Activated CD8-positive, alpha-beta T cell treated with anti-CD3 and anti-CD28 coated beads for 36 hours (primary cell): ENCODE results near the gene NID2. TPM values are rescaled to one million over a fixed set of nuclear protein-coding genes. Genes with fewer than 3 reads are reported as not detected.

Experiments
- ATAC-seq: fragments of 200-7000 bp; cut with Tn5 transposase; one replicate; pipeline ENCODE4 v1.10.0; 2021; ENCODE audit warnings: mild to moderate bottlenecking, moderate library complexity
- CTCF ChIA-PET: fragments of 350-600 bp; sonication (Branson Sonifier 250); formaldehyde crosslinking; loops from one replicate; lab custom pipeline; 2021; ENCODE audit warnings: antibody characterized with exemption; lab: Charles Lee
- POLR2A ChIA-PET: fragments of 350-600 bp; sonication (Branson Sonifier 250); formaldehyde crosslinking; loops from one replicate; lab custom pipeline; 2021; ENCODE audit warnings: antibody characterized with exemption; lab: Charles Lee
- DNase-seq: peaks from one replicate; pipeline ENCODE4 v3.0.0-alpha.2; 2020
- H3K27ac Mint-ChIP-seq: one replicate; pipeline ENCODE4 v1.8.0; 2021; ENCODE audit warnings: mild to moderate bottlenecking, mixed read lengths
- H3K27me3 Mint-ChIP-seq: one replicate; pipeline ENCODE4 v1.8.0; 2021; ENCODE audit warnings: mixed read lengths
- H3K36me3 Mint-ChIP-seq: one replicate; pipeline ENCODE4 v1.8.0; 2021; ENCODE audit warnings: low read depth, mixed read lengths
- H3K4me1 Mint-ChIP-seq: one replicate; pipeline ENCODE4 v1.8.0; 2021; ENCODE audit warnings: low read depth, mixed read lengths
- H3K4me3 Mint-ChIP-seq: one replicate; pipeline ENCODE4 v1.8.0; 2021; ENCODE audit warnings: mild to moderate bottlenecking, moderate library complexity, mixed read lengths
- H3K9me3 Mint-ChIP-seq: one replicate; pipeline ENCODE4 v1.8.0; 2021; ENCODE audit warnings: mixed read lengths
- intact Hi-C: fragments of 100-400 bp; cut with micrococcal nuclease; formaldehyde crosslinking; loops from one replicate; pipeline ENCODE4 v1.10.0; 2022
- total RNA-seq, 2 experiments: library from RNA; stranded (reverse); gene quantifications; one replicate each; pipeline ENCODE4 v1.2.3, GENCODE V29; 2021
- TF ChIP-seq, protein P1 (sequence below): fragments of 200-600 bp; IDR thresholded peaks from one replicate; pipeline ENCODE4 v1.8.0; 2022; ENCODE audit warnings: antibody characterized with exemption, mild to moderate bottlenecking

NID2 gene
- total RNA-seq, 2 experiments from 2014 or later, result 0.29 TPM; not detected in 1

DNA sequence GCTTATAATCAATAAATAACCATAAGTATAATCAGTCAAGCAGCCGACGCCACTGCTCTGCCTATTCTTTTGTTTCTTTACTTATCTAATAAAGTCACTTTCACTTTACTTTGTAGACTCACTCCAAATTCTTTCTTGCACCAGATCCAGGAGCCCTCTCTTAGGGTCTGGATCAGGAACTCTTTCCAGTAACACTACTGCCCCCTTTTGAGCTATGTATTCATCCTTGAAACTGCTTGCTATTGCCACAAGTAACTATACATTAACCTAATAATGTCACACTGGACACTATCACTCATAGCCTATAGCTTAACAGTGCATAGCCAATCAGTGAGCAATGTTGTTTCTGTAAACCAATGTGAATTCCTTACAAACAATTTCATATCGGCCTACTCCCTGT, 2.8 kb upstream of the NID2 start:
- Mint-ChIP-seq H3K27ac (no peak overlapping the region), H3K4me3 (no peak overlapping the region), H3K36me3 (no peaks in the 10 kb centered on the region), H3K4me1 (peaks cover 24% of the 10 kb centered on the region), H3K9me3 (peaks cover 3% of the 10 kb centered on the region), H3K27me3 (peaks cover 40% of the 10 kb centered on the region)
- ChIA-PET CTCF (interaction anchor here (1.0 to 3.4 kb wide), 4 partner anchors 9 to 138 kb away, joined by 3 to 18 read pairs (median 4); no protein-coding TSS in a partner anchor), POLR2A (no interaction called here)
- DNase-seq, result no peak
- intact Hi-C loops, result no loop called here
- no peak for ATAC-seq
- TF ChIP-seq, protein P1, sequence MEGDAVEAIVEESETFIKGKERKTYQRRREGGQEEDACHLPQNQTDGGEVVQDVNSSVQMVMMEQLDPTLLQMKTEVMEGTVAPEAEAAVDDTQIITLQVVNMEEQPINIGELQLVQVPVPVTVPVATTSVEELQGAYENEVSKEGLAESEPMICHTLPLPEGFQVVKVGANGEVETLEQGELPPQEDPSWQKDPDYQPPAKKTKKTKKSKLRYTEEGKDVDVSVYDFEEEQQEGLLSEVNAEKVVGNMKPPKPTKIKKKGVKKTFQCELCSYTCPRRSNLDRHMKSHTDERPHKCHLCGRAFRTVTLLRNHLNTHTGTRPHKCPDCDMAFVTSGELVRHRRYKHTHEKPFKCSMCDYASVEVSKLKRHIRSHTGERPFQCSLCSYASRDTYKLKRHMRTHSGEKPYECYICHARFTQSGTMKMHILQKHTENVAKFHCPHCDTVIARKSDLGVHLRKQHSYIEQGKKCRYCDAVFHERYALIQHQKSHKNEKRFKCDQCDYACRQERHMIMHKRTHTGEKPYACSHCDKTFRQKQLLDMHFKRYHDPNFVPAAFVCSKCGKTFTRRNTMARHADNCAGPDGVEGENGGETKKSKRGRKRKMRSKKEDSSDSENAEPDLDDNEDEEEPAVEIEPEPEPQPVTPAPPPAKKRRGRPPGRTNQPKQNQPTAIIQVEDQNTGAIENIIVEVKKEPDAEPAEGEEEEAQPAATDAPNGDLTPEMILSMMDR, result no peak

DNA sequence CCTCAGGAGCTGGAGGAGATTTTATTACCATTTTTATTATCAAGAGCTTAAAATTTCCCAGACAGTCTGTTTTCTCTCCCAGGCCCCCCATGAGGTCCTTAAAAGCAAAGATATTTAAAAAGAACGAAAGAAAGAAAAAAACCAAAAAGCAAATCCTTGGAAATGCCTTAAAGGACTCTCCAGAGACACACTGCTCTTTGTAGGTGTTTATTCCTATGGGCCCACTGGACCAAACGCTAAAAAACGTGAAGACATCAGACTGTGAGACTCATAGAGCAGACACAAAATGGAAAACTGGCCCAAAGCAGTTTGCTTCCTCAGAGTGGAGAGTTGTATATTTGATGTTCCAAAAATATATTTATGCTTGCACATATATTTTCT, 1.2 kb upstream of the NID2 start:
- CTCF ChIA-PET, result interaction anchor here (1.2 to 3.4 kb wide), 4 partner anchors 11 to 92 kb away, joined by 4 to 18 read pairs (median 6); no protein-coding TSS in a partner anchor
- Mint-ChIP-seq H3K9me3 (peaks cover 3% of the 10 kb centered on the region), H3K27ac (no peak overlapping the region), H3K36me3 (no peaks in the 10 kb centered on the region), H3K4me3 (no peak overlapping the region), H3K27me3 (peaks cover 42% of the 10 kb centered on the region), H3K4me1 (peaks cover 24% of the 10 kb centered on the region)
- POLR2A ChIA-PET, result no interaction called here
- ATAC-seq (no peak), DNase-seq (no peak)
- intact Hi-C loops, result no loop called here
- TF ChIP-seq, protein P1, result no peak

DNA sequence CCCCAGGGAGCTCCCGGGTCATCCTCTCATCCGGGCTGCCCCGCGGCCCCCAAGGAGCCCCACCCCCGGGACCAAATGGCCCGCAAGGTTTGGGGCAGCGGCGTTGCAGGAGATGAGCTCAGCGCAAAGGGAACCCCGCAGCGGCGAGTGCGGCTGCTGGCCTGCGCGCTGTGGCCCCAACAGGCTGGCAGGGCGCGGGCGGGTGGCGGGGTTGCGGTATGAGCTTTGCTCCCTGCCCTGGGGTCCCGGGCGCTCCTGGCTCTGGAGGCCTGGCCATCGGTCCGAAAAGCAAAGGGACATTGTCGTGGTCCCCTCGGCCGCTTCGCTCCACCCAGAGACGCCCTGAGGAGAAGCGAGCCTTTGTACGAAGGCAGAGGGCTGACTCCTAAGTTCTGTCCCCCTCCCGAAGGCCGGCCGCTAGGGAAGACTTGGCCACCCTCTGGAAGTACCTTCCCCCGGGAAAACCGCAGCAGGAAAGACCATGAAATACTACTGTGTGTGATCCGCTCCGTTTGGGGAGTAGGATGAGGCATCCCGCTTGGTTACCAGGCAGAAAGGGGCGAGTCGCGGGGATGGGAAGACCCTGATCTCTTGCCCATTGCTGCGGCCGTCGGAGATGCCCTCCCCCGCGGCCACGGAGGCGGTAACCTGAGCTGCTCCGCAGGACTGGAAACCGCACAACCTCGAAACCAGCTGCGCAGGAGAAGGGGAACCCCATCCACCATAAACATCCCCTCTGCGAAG, 620 bp upstream of the NID2 start:
- Mint-ChIP-seq H3K36me3 (no peaks in the 10 kb centered on the region), H3K9me3 (peaks cover 3% of the 10 kb centered on the region), H3K27ac (no peak overlapping the region), H3K4me3 (peak overlapping the region; percentile 66), H3K27me3 (peaks cover 42% of the 10 kb centered on the region), H3K4me1 (peaks cover 24% of the 10 kb centered on the region)
- POLR2A ChIA-PET, result interaction anchor here (0.7 to 0.9 kb wide), 2 partner anchors 9 to 11 kb away, joined by 3 read pairs; no protein-coding TSS in a partner anchor
- DNase-seq (peak; percentile 36), ATAC-seq (peak; percentile 45)
- CTCF ChIA-PET, result interaction anchor here (1.0 to 3.4 kb wide), 6 partner anchors 9 to 189 kb away, joined by 3 to 18 read pairs (median 4); no protein-coding TSS in a partner anchor
- TF ChIP-seq, protein P1, result no peak
- intact Hi-C loops, result no loop called here

DNA sequence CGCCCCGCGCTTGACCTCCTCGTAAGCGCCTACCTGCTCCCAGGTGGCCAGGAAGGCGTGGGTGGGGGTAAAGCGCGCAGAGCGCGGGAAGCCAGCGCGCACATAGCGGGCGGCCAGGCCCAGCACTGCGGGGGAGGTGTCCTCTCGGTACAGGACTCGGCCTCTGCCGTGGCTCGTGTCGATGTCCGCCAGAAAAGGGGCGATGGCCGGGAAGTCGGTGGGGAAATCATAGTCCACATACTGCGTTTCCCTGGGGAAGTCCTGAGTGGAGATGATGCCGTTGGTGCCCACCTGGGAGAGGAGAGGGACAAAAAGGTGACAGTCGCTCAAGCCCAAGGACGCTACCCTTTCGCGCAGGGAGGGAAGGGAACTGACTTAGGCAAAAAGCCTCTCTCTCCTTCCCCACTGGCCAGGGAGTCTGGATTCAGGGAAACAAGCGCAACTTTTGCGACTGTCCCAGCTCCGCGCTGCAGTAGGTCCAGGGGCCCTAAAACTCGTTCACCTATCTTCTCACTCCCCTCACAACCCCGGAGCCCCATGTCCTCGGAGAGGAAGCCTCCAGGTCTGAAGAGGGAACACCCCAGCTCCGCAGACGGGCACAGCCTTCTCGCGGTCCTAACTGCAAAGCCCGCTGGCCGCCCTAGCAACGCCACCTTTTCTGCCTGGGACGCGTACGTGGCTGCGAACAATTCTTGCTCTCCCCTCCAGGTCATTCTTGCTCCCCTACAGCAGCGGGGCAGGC, 815 bp downstream of the NID2 start:
- CTCF ChIA-PET, result interaction anchor here (1.2 kb wide), 1 partner anchor 10 kb away, joined by 3 read pairs; no protein-coding TSS in a partner anchor
- Mint-ChIP-seq H3K27ac (no peak overlapping the region), H3K9me3 (no peaks in the 10 kb centered on the region), H3K36me3 (no peaks in the 10 kb centered on the region), H3K4me3 (peak overlapping the region; percentile 66), H3K27me3 (peaks cover 42% of the 10 kb centered on the region), H3K4me1 (peaks cover 20% of the 10 kb centered on the region)
- peak; percentile 28 for ATAC-seq
- POLR2A ChIA-PET, result interaction anchor here (0.9 kb wide), 1 partner anchor 8 kb away, joined by 3 read pairs; no protein-coding TSS in a partner anchor
- DNase-seq, result peak; percentile 28
- TF ChIP-seq, protein P1, result no peak
- intact Hi-C loops, result no loop called here
